ENCODE measurements around the gene NPHP3.
"Not testable (repeated sequence)": the region's sequence is repeated elsewhere in the genome, so short reads cannot be mapped to it uniquely, and the experiment has no call there.

The NPHP3 gene, protein sequence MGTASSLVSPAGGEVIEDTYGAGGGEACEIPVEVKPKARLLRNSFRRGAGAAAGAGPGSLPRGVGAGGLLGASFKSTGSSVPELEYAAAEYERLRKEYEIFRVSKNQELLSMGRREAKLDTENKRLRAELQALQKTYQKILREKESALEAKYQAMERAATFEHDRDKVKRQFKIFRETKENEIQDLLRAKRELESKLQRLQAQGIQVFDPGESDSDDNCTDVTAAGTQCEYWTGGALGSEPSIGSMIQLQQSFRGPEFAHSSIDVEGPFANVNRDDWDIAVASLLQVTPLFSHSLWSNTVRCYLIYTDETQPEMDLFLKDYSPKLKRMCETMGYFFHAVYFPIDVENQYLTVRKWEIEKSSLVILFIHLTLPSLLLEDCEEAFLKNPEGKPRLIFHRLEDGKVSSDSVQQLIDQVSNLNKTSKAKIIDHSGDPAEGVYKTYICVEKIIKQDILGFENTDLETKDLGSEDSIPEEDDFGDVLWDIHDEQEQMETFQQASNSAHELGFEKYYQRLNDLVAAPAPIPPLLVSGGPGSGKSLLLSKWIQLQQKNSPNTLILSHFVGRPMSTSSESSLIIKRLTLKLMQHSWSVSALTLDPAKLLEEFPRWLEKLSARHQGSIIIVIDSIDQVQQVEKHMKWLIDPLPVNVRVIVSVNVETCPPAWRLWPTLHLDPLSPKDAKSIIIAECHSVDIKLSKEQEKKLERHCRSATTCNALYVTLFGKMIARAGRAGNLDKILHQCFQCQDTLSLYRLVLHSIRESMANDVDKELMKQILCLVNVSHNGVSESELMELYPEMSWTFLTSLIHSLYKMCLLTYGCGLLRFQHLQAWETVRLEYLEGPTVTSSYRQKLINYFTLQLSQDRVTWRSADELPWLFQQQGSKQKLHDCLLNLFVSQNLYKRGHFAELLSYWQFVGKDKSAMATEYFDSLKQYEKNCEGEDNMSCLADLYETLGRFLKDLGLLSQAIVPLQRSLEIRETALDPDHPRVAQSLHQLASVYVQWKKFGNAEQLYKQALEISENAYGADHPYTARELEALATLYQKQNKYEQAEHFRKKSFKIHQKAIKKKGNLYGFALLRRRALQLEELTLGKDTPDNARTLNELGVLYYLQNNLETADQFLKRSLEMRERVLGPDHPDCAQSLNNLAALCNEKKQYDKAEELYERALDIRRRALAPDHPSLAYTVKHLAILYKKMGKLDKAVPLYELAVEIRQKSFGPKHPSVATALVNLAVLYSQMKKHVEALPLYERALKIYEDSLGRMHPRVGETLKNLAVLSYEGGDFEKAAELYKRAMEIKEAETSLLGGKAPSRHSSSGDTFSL (N-terminal part only)

GRCh38 chr3:132722165-132723023, at the start of gene NPHP3:
NPHP3 (minus strand) TSS chr3:132722409; CDS start chr3:132722355, 54 bp downstream.
- DNase-seq (ENCODE audit: low spot score), result peak; percentile 98

DNA sequence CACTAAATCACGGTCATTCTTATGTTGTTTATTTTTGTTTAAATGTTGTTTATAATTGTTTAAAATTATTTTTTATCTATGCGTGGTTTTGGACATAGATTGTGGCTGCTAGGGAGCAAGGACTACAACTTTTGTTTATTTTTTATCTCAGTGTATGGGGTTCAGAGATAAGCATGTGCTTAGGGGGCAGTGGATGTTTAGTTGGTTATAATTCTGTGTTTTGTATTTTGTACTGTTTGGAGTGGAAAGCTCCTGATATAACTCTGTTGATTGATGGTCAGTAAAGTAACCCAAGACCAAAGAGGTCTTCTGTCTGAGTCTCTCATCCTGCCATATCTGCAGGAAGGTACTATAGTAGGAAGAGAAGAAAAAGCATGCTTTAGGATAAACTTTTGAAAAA, 36.5 kb upstream of the NPHP3 start:
- DNase-seq (ENCODE audit: low spot score), result no peak

DNA sequence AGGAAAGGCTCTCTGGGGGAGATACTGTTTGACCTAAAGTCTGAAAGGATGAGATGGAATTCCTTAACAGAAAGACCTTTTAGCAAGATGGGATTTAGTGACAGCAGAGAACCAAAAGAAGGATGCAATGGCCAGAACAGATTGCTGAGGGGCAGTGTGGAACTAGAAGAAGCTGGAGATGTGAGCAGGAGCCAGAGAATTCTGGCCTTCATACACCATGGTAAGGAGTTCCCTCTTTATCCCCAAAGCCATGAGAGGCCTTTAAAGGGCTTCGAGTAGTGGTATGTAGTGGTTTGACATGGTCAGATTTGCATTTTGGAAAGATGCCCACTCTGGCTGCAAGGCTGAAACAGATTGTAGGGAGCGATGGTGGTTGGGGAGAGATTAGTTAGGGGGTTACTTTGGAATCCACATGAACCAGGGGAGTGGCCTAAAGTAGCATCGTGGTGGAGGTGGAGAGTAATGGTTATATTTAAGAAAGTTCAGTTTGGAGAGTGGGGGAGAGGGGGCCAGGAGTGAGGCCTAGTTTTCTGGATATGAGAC, 34.0 kb upstream of the NPHP3 start:
- DNase-seq (ENCODE audit: low spot score), result no peak

DNA sequence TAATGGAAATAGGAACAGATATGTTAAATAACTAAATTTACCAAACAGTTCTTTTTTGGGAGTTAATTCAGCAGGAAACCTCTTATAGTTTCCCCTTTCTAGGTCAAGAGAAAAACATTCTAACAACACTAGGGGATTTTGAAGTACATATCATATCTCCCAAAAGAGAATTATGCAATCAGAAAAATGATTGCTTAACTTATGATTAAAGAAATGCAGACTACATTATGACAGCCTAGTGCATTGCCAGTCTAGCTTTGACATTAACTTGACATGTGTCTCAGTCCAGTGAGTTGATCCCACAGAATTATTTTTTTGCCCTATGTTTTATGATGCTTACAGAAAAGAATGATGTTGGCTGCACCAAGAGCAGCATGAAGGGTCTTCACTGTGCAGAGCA, 31.7 kb upstream of the NPHP3 start:
- DNase-seq (ENCODE audit: low spot score), result no peak

DNA sequence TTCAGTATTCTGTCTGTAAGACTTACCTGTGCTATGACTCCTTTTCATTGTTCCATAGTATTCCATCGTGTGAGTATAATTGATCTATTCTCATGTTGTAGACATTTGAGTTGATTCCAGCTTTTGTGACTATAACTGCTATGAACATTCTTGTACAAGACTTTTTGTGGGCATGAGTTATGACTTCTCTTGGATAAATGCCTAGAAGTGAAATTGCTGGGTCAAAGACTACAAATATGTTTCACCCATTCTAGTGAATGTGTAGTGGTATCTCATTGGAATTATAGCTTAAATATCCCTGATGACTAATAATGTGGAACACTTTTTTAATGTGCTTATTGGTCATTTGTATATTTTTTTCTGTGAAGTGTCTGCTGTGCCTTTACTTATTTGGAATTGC, 27.6 kb upstream of the NPHP3 start:
- no peak for DNase-seq (ENCODE audit: low spot score)

GRCh38 chr3:132746720-132747119, 24.5 kb upstream of the NPHP3 start:
- not testable (repeated sequence) for DNase-seq (ENCODE audit: low spot score)

DNA sequence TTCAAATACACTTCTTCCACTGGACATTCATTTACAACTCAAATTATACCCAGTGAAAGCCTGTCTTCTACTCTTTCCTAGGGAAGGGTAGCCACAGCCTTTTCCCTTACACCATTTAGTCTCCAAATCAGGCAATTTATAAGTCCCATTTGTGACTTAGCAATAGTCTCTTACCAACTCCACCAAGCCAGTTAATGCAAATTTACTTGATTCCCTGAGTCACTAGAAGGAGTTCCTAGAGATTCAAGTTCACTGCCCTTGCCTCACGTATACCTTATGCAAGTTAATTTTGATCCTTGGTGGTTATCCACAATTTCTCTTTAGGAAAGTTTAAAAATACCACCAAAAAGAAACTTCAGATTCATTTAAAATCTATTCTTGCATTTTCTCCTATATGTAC, 16.1 kb upstream of the NPHP3 start:
- no peak for DNase-seq (ENCODE audit: low spot score)

GRCh38 chr3:132735589-132735988, 13.4 kb upstream of the NPHP3 start:
- no peak for DNase-seq (ENCODE audit: low spot score)

DNA sequence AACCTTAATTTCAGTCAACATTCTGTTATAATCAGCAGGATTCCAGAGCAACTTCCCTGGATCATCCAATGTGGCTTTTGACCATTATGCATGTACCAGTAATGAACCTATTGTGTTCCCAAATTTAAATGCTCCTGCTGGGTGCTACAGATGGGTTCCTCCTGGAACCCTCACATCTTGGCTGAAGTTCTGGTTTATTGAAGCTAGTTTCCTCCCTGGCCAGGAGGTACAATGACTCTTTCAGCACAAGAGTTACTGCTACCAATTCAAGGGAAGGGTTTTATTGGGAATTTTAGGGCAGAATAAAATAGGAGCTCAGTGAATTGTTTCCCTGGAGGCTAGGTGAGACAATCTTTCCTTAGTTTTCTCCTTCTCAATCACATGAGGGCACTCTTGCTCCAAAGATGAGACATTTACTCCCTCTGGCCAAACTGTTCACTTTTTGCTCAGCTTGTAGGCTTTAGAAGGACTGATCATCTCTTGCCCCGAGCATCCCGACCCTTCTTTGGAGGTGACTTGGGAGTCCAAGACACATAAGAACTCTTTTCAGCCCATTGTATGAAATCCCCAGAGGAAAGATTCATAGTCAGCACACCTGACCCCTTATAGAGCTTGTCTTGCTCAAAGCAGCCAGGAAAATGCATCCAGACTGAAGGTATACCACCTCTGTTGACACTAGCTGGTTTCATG, 8.8 kb upstream of the NPHP3 start:
- DNase-seq (ENCODE audit: low spot score), result peak; percentile 58

GRCh38 chr3:132726341-132726823, 4.2 kb upstream of the NPHP3 start:
- peak; percentile 19 for DNase-seq (ENCODE audit: low spot score)

GRCh38 chr3:132723024-132723950, 1.1 kb upstream of the NPHP3 start:
- DNase-seq (ENCODE audit: low spot score), result no peak

DNA sequence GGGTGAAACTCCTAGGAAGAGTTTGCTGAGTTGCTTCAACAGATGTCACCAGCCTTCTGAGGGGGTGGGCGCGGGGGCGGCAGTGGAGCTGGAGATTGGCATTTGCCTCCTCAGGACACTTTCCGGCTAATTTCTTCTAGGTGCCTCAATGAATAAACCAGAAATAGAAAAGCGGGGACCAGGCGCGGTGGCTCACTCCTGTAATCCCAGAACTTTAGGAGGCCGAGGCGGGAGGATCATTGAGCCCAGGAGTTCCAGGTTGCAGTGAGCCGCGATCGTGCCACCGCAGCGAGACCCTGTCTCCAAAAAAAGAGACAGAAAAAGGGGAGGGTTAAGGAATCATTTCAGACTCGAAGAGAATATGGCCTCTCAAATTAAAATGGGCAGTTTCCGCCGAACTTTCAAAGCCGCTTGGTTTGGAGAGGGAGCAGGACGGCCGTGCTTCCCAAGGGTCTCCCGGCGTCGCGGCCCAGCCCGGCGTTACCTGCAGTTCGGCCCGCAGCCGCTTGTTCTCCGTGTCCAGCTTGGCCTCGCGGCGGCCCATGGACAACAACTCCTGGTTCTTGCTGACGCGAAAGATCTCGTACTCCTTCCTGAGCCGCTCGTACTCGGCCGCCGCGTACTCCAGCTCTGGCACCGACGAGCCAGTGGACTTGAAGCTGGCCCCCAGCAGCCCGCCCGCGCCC, 587 bp downstream of the NPHP3 start:
- peak; percentile 56 for DNase-seq (ENCODE audit: low spot score)

GRCh38 chr3:132720228-132720627, 2.0 kb downstream of the NPHP3 start:
- DNase-seq (ENCODE audit: low spot score), result no peak

DNA sequence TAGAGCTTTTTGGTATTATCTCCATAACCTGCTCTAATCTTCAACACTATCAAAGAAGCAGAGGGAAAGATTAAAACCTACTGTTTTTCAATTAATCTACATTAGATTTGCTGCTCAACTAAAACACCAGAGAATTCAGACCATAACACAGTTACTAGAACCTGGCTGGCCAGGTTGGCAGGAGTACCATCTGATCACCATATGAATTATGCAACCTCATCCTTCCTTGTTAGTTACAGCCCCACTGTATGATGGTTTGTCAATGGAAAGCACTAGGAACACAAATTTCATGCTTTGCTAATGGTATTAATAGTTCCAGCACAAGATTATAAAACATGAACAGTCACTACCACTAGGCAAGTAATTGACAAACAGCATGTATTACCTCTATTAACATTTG, 5.8 kb downstream of the NPHP3 start:
- no peak for DNase-seq (ENCODE audit: low spot score)

DNA sequence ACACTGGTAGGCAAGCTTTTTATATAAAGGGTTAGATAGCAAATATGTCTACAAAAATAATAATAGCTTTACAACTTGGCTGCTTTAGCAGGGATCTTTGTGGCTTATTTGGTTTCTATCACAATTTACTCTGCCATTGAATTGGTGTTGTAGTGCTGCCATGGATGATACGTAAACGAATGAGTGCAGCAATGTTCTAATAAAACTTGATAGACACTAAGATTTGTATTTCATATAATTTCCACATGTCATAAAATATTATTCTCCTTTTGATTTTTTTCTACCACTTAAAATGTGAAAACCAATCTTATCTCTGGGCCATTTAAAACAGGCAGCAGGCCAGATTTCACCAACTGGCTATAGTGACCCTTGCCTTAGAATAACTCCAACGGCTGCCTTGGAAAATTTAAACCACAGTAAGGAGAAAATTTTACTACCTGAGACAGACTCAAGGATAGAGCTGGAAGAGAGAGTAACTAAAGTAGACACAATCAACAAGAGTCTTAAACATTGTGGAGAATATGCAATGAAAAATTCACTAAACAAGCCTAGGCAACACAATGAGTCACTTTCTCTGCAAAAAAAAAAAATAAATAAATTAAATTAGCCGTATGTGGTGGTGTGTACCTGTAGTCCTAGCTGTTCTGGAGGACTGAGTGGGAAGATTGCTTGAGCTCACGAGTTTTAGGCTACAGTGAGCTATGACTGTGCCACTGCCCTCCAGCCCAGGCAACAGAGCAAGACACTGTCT, 8.1 kb downstream of the NPHP3 start:
- no peak for DNase-seq (ENCODE audit: low spot score)

- no peak for DNase-seq (ENCODE audit: low spot score)
Measured at GRCh38 chr3:132710311-132710710, 11.9 kb downstream of the NPHP3 start.

DNA sequence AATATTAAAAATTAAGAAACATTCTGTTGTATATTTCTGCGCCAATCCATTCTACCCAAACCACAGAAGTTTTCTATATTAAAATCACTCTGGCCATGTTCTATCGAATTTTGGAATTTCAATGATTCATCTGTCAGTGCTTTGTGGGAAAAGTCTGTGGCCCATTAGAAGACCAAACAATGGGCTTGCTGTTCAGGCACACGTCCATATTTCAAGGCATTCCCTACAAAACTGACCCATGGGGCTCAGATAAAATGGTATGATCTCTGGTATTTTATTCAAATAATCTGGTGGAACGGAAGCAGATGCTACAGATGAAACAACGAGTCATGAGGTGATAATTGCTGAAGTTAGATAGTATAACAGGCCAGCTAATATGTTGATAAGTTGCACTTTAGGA, 12.4 kb downstream of the NPHP3 start:
- no peak for DNase-seq (ENCODE audit: low spot score)

DNA sequence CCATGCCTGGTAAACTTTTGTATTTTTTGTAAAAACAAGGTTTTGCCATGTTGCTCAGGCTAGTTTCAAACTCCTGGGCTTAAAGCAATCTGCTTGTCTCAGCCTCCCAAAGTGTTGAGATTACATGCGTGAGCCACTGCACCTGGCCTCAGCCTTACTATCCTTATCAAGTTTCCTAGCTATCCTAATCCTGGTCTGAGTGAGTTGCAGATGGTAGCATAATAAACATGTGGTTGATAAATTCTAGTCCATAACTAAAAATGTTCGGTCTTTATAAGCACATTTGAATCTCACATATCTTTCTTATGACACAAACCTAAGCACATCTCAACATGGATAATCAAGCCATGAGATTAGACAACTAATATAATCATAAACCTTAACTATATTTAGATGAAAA, 18.5 kb downstream of the NPHP3 start:
- no peak for DNase-seq (ENCODE audit: low spot score)
